HUES64 (cell line): Measurements from ENCODE around the gene LAT.
"Not testable (repeated sequence)": the region's sequence is repeated elsewhere in the genome, so short reads cannot be mapped to it uniquely, and the experiment has no call there.

ENCODE experiments used
- H3K27ac ChIP-seq: 2 replicates; pipeline ENCODE4 v1.7.0; 2013; ENCODE audit warnings: low read depth, low read length, inconsistent platforms
- H3K27me3 ChIP-seq: 2 replicates; pipeline ENCODE4 v1.6.1; 2013; ENCODE audit warnings: mild to moderate bottlenecking, low read length; ENCODE audit not compliant: insufficient read depth
- H3K36me3 ChIP-seq: 2 replicates; pipeline ENCODE4 v1.6.1; 2013; ENCODE audit warnings: mild to moderate bottlenecking, low read length; ENCODE audit not compliant: insufficient read depth
- H3K4me1 ChIP-seq: 2 replicates; pipeline ENCODE4 v1.6.1; 2013; ENCODE audit warnings: mild to moderate bottlenecking, low read length, moderate library complexity; ENCODE audit not compliant: insufficient read depth
- H3K4me3 ChIP-seq: 2 replicates; pipeline ENCODE4 v1.5.1; 2013; ENCODE audit warnings: mild to moderate bottlenecking, low read length, moderate library complexity
- H3K9ac ChIP-seq: 2 replicates; pipeline ENCODE4 v1.6.1; 2013; ENCODE audit warnings: mild to moderate bottlenecking, low read depth, low read length
- H3K9me3 ChIP-seq: 2 replicates; pipeline ENCODE4 v1.6.1; 2013; ENCODE audit warnings: low read depth, low read length; ENCODE audit not compliant: insufficient read depth
- WGBS: fragments of 150-250, 120-280 bp; methylation state at CpG from one replicate; pipeline ENCODE4 v1.1.7; 2013; ENCODE audit warnings: missing lambda C conversion rate; 5-methylcytosine and 5-hydroxymethylcytosine counted together

The LAT gene

GRCh38 chr16:28980330-28980729, 4.5 kb upstream of the LAT start:
- not testable (repeated sequence) for H3K9me3 ChIP-seq, H3K27ac ChIP-seq, H3K9ac ChIP-seq, H3K4me3 ChIP-seq, H3K4me1 ChIP-seq, H3K27me3 ChIP-seq
- 94% methylated on average over 7 of the region's 7 CpGs for WGBS
- H3K36me3 ChIP-seq: peaks cover 29% of the 10 kb centered on the region

GRCh38 chr16:28980929-28981328, 3.9 kb upstream of the LAT start:
- no peak overlapping the region for H3K9ac ChIP-seq
- WGBS: 94% methylated on average over 7 of the region's 7 CpGs
- no peak overlapping the region for H3K4me3 ChIP-seq
- H3K36me3 ChIP-seq: peaks cover 29% of the 10 kb centered on the region
- H3K4me1 ChIP-seq: no peaks in the 10 kb centered on the region
- no peaks in the 10 kb centered on the region for H3K27me3 ChIP-seq
- no peak overlapping the region for H3K27ac ChIP-seq
- no peaks in the 10 kb centered on the region for H3K9me3 ChIP-seq

DNA sequence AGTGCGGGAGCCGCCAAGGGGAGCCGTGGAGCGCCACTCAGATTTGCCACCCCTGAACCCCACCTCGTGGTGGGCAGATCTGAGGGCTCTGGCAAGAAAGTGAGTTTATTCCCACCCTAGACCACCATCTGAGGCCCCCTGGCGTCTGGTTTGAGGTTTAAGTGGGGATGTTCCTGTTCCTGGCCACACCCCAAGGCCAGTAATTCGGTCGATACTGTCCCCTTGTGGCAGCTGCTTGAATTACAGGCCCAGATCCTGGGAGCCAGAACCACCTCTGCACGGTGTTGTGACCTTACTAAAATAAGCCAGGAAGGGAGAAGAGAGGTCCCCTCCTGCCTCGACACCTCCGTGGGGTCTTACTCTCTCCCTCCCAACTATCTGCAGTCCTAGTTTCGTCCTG, 3.3 kb upstream of the LAT start:
- no peaks in the 10 kb centered on the region for H3K27me3 ChIP-seq
- no peak overlapping the region for H3K9ac ChIP-seq
- peaks cover 26% of the 10 kb centered on the region for H3K36me3 ChIP-seq
- H3K27ac ChIP-seq: no peak overlapping the region
- no peaks in the 10 kb centered on the region for H3K9me3 ChIP-seq
- no peaks in the 10 kb centered on the region for H3K4me1 ChIP-seq
- 83% methylated on average over 12 of the region's 12 CpGs for WGBS
- H3K4me3 ChIP-seq: no peak overlapping the region

- H3K4me3 ChIP-seq: no peak overlapping the region
- no peak overlapping the region for H3K9ac ChIP-seq
- peaks cover 28% of the 10 kb centered on the region for H3K36me3 ChIP-seq
- no peaks in the 10 kb centered on the region for H3K27me3 ChIP-seq
- H3K9me3 ChIP-seq: no peaks in the 10 kb centered on the region
- no peak overlapping the region for H3K27ac ChIP-seq
- no peaks in the 10 kb centered on the region for H3K4me1 ChIP-seq
- 97% methylated on average over 10 of the region's 10 CpGs for WGBS
Measured at GRCh38 chr16:28982418-28982817, 2.4 kb upstream of the LAT start.

- no peaks in the 10 kb centered on the region for H3K27me3 ChIP-seq
- H3K27ac ChIP-seq: no peak overlapping the region
- WGBS: 98% methylated on average over 11 of the region's 11 CpGs
- no peak overlapping the region for H3K9ac ChIP-seq
- H3K36me3 ChIP-seq: peaks cover 29% of the 10 kb centered on the region
- no peaks in the 10 kb centered on the region for H3K9me3 ChIP-seq
- no peak overlapping the region for H3K4me3 ChIP-seq
- H3K4me1 ChIP-seq: no peaks in the 10 kb centered on the region
Measured at GRCh38 chr16:28982949-28983348, 1.9 kb upstream of the LAT start.

DNA sequence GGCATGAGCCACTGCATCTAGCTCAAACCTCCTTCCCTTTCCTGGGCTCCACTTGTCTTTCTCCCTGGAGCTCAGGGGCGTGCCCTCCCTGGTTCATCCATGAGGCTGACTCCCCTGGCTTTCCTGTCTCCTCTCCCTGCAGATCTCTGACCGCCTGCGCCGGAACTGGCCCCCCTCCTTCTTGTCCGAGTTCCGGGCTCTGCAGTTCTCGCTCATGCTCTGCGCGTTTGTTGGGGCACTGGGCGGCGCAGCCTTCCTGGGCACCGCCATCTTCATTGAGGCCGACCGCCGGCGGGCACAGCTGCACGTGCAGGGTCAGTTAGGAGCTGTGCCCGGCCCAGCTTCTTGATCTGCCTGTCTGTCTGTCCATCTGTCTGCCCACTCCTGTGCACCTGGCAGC, 1.2 kb upstream of the LAT start:
- Histone ChIP-seq H3K4me1 (no peaks in the 10 kb centered on the region), H3K27ac (no peak overlapping the region), H3K27me3 (no peaks in the 10 kb centered on the region), H3K9me3 (no peaks in the 10 kb centered on the region), H3K36me3 (peaks cover 29% of the 10 kb centered on the region), H3K9ac (no peak overlapping the region), H3K4me3 (no peak overlapping the region)
- WGBS: 96% methylated on average over 18 of the region's 18 CpGs

DNA sequence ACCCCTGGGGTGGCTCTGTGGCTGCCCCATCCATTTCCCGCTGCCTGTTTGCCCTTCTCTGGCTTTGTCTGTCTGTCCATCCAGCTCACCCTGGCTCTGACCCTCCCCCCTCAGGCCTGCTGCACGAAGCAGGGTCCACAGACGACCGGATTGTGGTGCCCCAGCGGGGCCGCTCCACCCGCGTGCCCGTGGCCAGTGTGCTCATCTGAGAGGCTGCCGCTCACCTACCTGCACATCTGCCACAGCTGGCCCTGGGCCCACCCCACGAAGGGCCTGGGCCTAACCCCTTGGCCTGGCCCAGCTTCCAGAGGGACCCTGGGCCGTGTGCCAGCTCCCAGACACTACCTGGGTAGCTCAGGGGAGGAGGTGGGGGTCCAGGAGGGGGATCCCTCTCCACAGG, 761 bp upstream of the LAT start:
- no peak overlapping the region for H3K9ac ChIP-seq
- peaks cover 26% of the 10 kb centered on the region for H3K36me3 ChIP-seq
- H3K4me3 ChIP-seq: no peak overlapping the region
- no peaks in the 10 kb centered on the region for H3K27me3 ChIP-seq
- H3K27ac ChIP-seq: no peak overlapping the region
- H3K4me1 ChIP-seq: no peaks in the 10 kb centered on the region
- H3K9me3 ChIP-seq: no peaks in the 10 kb centered on the region
- WGBS: 95% methylated on average over 12 of the region's 12 CpGs

DNA sequence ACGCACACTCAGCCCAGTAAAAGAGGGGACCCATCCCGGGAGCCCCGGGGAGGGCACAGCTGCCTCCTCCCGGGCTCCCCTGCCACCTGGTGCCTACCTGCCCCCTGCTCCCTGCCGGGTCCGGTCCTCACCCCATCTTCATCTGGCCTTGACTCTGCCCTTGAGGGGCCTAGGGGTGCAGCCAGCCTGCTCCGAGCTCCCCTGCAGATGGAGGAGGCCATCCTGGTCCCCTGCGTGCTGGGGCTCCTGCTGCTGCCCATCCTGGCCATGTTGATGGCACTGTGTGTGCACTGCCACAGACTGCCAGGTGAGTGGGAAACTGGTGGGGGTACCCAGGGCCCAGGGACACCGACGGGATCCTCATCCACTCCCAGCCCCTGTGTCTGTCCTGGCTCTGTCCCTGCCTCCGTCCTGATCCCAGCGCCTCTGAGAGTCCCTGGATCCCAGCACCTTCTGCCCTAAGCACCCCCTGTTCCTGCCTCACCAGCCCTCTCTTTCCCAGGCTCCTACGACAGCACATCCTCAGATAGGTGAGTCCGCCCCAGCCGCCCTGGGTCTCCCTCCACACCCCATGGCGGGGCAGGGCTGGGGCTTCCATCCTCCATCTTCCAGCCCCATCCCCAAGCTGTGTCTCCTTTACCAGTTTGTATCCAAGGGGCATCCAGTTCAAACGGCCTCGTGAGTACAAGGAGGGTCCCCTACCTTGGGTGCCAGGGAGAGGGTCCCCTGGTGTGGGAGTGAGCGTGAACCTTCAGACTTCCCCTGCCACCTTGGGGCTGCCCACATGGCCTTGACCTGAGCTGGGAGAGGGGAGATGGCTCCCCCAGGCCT, 574 bp downstream of the LAT start:
- H3K4me1 ChIP-seq: no peaks in the 10 kb centered on the region
- H3K27me3 ChIP-seq: no peaks in the 10 kb centered on the region
- H3K36me3 ChIP-seq: peaks cover 24% of the 10 kb centered on the region
- WGBS: 93% methylated on average over 19 of the region's 19 CpGs
- no peak overlapping the region for H3K9ac ChIP-seq
- H3K27ac ChIP-seq: no peak overlapping the region
- no peak overlapping the region for H3K4me3 ChIP-seq
- no peaks in the 10 kb centered on the region for H3K9me3 ChIP-seq

DNA sequence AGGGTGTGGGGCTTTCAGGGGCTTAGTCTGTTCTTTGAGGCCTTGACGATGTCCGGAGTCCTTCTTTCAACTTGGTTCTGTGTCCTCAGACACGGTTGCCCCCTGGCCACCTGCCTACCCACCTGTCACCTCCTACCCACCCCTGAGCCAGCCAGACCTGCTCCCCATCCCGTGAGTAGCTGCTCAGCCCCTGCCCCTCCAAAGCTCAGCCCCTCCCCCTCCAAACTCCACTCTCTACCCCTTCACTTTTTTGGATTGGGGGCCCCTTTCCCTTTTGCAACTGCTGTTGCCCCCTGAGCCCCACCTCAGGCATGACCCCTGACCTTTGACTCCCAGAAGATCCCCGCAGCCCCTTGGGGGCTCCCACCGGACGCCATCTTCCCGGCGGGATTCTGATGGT, 1.2 kb downstream of the LAT start:
- 90% methylated on average over 7 of the region's 9 CpGs for WGBS
- H3K9ac ChIP-seq: no peak overlapping the region
- no peak overlapping the region for H3K4me3 ChIP-seq
- H3K36me3 ChIP-seq: peaks cover 19% of the 10 kb centered on the region
- H3K27ac ChIP-seq: no peak overlapping the region
- no peaks in the 10 kb centered on the region for H3K9me3 ChIP-seq
- H3K27me3 ChIP-seq: no peaks in the 10 kb centered on the region
- no peaks in the 10 kb centered on the region for H3K4me1 ChIP-seq

DNA sequence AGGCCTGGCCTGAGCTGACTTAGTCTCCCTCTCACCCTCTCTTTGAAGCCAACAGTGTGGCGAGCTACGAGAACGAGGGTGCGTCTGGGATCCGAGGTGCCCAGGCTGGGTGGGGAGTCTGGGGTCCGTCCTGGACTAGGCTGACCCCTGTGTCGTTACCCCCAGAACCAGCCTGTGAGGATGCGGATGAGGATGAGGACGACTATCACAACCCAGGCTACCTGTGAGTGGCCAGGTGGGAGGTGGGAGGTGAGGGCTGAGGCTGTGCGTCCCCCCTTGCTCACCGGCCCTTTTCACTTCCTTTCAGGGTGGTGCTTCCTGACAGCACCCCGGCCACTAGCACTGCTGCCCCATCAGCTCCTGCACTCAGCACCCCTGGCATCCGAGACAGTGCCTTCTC, 1.6 kb downstream of the LAT start:
- Histone ChIP-seq H3K27ac (no peak overlapping the region), H3K4me3 (no peak overlapping the region), H3K9ac (no peak overlapping the region), H3K4me1 (no peaks in the 10 kb centered on the region), H3K27me3 (no peaks in the 10 kb centered on the region), H3K36me3 (peaks cover 18% of the 10 kb centered on the region), H3K9me3 (no peaks in the 10 kb centered on the region)
- WGBS: 94% methylated on average over 13 of the region's 13 CpGs

GRCh38 chr16:28987170-28987853, 2.5 kb downstream of the LAT start:
- no peaks in the 10 kb centered on the region for H3K9me3 ChIP-seq
- 94% methylated on average over 4 of the region's 4 CpGs for WGBS
- H3K27ac ChIP-seq: no peak overlapping the region
- no peak overlapping the region for H3K4me3 ChIP-seq
- no peaks in the 10 kb centered on the region for H3K27me3 ChIP-seq
- H3K4me1 ChIP-seq: no peaks in the 10 kb centered on the region
- H3K36me3 ChIP-seq: peaks cover 12% of the 10 kb centered on the region
- H3K9ac ChIP-seq: no peak overlapping the region
